IPS-15b (cell line): ENCODE measurements around the gene UBE2D1.

ENCODE experiments used
- H3K27me3 ChIP-seq: one replicate; pipeline ENCODE4 v1.6.1; 2013; ENCODE audit warnings: low read length; ENCODE audit not compliant: control insufficient read depth, insufficient read depth
- H3K36me3 ChIP-seq: one replicate; pipeline ENCODE4 v1.6.1; 2013; ENCODE audit warnings: low read length; ENCODE audit not compliant: control insufficient read depth, insufficient read depth
- H3K4me1 ChIP-seq: one replicate; pipeline ENCODE4 v1.6.1; 2013; ENCODE audit warnings: mild to moderate bottlenecking, low read length; ENCODE audit not compliant: control insufficient read depth, insufficient read depth
- H3K4me3 ChIP-seq: one replicate; pipeline ENCODE4 v1.5.1; 2013; ENCODE audit warnings: low read depth, low read length
- H3K9ac ChIP-seq: one replicate; pipeline ENCODE4 v1.6.1; 2013; ENCODE audit warnings: low read depth, mild to moderate bottlenecking, low read length
- H3K9me3 ChIP-seq: one replicate; pipeline ENCODE4 v1.6.1; 2013; ENCODE audit warnings: mild to moderate bottlenecking, low read length; ENCODE audit not compliant: control insufficient read depth, insufficient read depth

UBE2D1 gene

GRCh38 chr10:58334817-58335305 is at the start of gene UBE2D1:
Gene UBE2D1 (plus strand): TSS chr10:58335006. CDS start chr10:58335202, 196 bp downstream.
- Histone ChIP-seq H3K4me3 (peak within 1 kb of the TSS; percentile 82), H3K4me1 (no peaks in the 10 kb centered on the region), H3K9me3 (no peaks in the 10 kb centered on the region), H3K27me3 (no peaks in the 10 kb centered on the region), H3K9ac (peak within 1 kb of the TSS; percentile 70), H3K36me3 (no peaks in the 10 kb centered on the region)

GRCh38 chr10:58291538-58292174 is 43.1 kb upstream of the UBE2D1 start:
- Histone ChIP-seq H3K9ac (no peak overlapping the region), H3K36me3 (no peaks in the 10 kb centered on the region), H3K9me3 (no peaks in the 10 kb centered on the region), H3K4me3 (no peak overlapping the region), H3K27me3 (no peaks in the 10 kb centered on the region), H3K4me1 (no peaks in the 10 kb centered on the region)

GRCh38 chr10:58293989-58294388 is 40.8 kb upstream of the UBE2D1 start:
- Histone ChIP-seq H3K4me3 (no peak overlapping the region), H3K9me3 (no peaks in the 10 kb centered on the region), H3K27me3 (no peaks in the 10 kb centered on the region), H3K4me1 (no peaks in the 10 kb centered on the region), H3K36me3 (no peaks in the 10 kb centered on the region), H3K9ac (no peak overlapping the region)

GRCh38 chr10:58299580-58299979 is 35.2 kb upstream of the UBE2D1 start:
- no peaks in the 10 kb centered on the region for H3K4me1 ChIP-seq
- H3K36me3 ChIP-seq: no peaks in the 10 kb centered on the region
- H3K27me3 ChIP-seq: no peaks in the 10 kb centered on the region
- no peak overlapping the region for H3K9ac ChIP-seq
- H3K4me3 ChIP-seq: no peak overlapping the region
- no peaks in the 10 kb centered on the region for H3K9me3 ChIP-seq

- Histone ChIP-seq H3K27me3 (no peaks in the 10 kb centered on the region), H3K9me3 (no peaks in the 10 kb centered on the region), H3K36me3 (no peaks in the 10 kb centered on the region), H3K9ac (no peak overlapping the region), H3K4me3 (no peak overlapping the region), H3K4me1 (no peaks in the 10 kb centered on the region)
Measured at GRCh38 chr10:58300676-58301075, 34.1 kb upstream of the UBE2D1 start.

- H3K4me1 ChIP-seq: no peaks in the 10 kb centered on the region
- no peaks in the 10 kb centered on the region for H3K27me3 ChIP-seq
- H3K9ac ChIP-seq: no peak overlapping the region
- H3K4me3 ChIP-seq: no peak overlapping the region
- no peaks in the 10 kb centered on the region for H3K9me3 ChIP-seq
- H3K36me3 ChIP-seq: no peaks in the 10 kb centered on the region
Measured at GRCh38 chr10:58302254-58302653, 32.6 kb upstream of the UBE2D1 start.

- Histone ChIP-seq H3K4me3 (no peak overlapping the region), H3K27me3 (no peaks in the 10 kb centered on the region), H3K36me3 (no peaks in the 10 kb centered on the region)
Measured at GRCh38 chr10:58304099-58304633, 30.6 kb upstream of the UBE2D1 start.

GRCh38 chr10:58305821-58306220 is 29.0 kb upstream of the UBE2D1 start:
- H3K36me3 ChIP-seq: no peaks in the 10 kb centered on the region
- no peak overlapping the region for H3K4me3 ChIP-seq
- H3K9me3 ChIP-seq: no peaks in the 10 kb centered on the region
- H3K27me3 ChIP-seq: no peaks in the 10 kb centered on the region
- no peak overlapping the region for H3K9ac ChIP-seq
- no peaks in the 10 kb centered on the region for H3K4me1 ChIP-seq

More at GRCh38 chr10:58304099-58304633, 30.6 kb upstream of the UBE2D1 start:
- H3K4me1 ChIP-seq: no peaks in the 10 kb centered on the region
- no peaks in the 10 kb centered on the region for H3K9me3 ChIP-seq
- no peak overlapping the region for H3K9ac ChIP-seq

- H3K9ac ChIP-seq: no peak overlapping the region
- H3K9me3 ChIP-seq: no peaks in the 10 kb centered on the region
- no peaks in the 10 kb centered on the region for H3K27me3 ChIP-seq
- no peaks in the 10 kb centered on the region for H3K4me1 ChIP-seq
- H3K36me3 ChIP-seq: no peaks in the 10 kb centered on the region
- H3K4me3 ChIP-seq: no peak overlapping the region
Measured at GRCh38 chr10:58307676-58308075, 27.1 kb upstream of the UBE2D1 start.

- Histone ChIP-seq H3K27me3 (no peaks in the 10 kb centered on the region), H3K4me3 (no peak overlapping the region), H3K9ac (no peak overlapping the region), H3K36me3 (no peaks in the 10 kb centered on the region), H3K4me1 (no peaks in the 10 kb centered on the region), H3K9me3 (no peaks in the 10 kb centered on the region)
Measured at GRCh38 chr10:58311026-58311425, 23.8 kb upstream of the UBE2D1 start.

GRCh38 chr10:58316874-58317273 is 17.9 kb upstream of the UBE2D1 start:
- no peaks in the 10 kb centered on the region for H3K9me3 ChIP-seq
- H3K27me3 ChIP-seq: no peaks in the 10 kb centered on the region

GRCh38 chr10:58318346-58318745 is 16.5 kb upstream of the UBE2D1 start:
- H3K9me3 ChIP-seq: no peaks in the 10 kb centered on the region
- H3K36me3 ChIP-seq: no peaks in the 10 kb centered on the region
- no peaks in the 10 kb centered on the region for H3K27me3 ChIP-seq

More at GRCh38 chr10:58316874-58317273, 17.9 kb upstream of the UBE2D1 start:
- no peaks in the 10 kb centered on the region for H3K4me1 ChIP-seq
- H3K36me3 ChIP-seq: no peaks in the 10 kb centered on the region
- no peak overlapping the region for H3K9ac ChIP-seq
- H3K4me3 ChIP-seq: no peak overlapping the region

More at GRCh38 chr10:58318346-58318745, 16.5 kb upstream of the UBE2D1 start:
- Histone ChIP-seq H3K4me3 (no peak overlapping the region), H3K9ac (no peak overlapping the region), H3K4me1 (no peaks in the 10 kb centered on the region)
